CD8-positive, alpha-beta memory T cell (primary cell): ENCODE results near the gene CKMT2. TPM values are rescaled to one million over a fixed set of nuclear protein-coding genes. Genes with fewer than 3 reads are reported as not detected.
"Not testable (repeated sequence)": the region's sequence is repeated elsewhere in the genome, so short reads cannot be mapped to it uniquely, and the experiment has no call there.

Experiments
- CTCF ChIA-PET: fragments of 350-600 bp; sonication (Branson Sonifier 250); formaldehyde crosslinking; loops from one replicate; lab custom pipeline; 2021; ENCODE audit warnings: antibody characterized with exemption; lab: Charles Lee
- POLR2A ChIA-PET: fragments of 350-600 bp; sonication (Branson Sonifier 250); formaldehyde crosslinking; loops from one replicate; lab custom pipeline; 2021; ENCODE audit warnings: antibody characterized with exemption; lab: Charles Lee
- DNase-seq, 5 donors: peaks; one replicate each; pipeline versions ENCODE4 v3.0.0 to v3.0.0-alpha.2; 2020 to 2022; ENCODE audit warnings: mixed read lengths in 1 of 5
- H3K27ac ChIP-seq: one replicate; pipeline ENCODE4 v1.7.0; 2013; ENCODE audit warnings: low read depth, mild to moderate bottlenecking, low read length, moderate library complexity
- H3K27me3 ChIP-seq: 2 replicates; pipeline ENCODE4 v1.7.0; 2013; ENCODE audit warnings: low read length, mild to moderate bottlenecking; ENCODE audit not compliant: insufficient read depth, poor library complexity, severe bottlenecking
- H3K36me3 ChIP-seq: 2 replicates; pipeline ENCODE4 v1.7.0; 2013; ENCODE audit warnings: mild to moderate bottlenecking, low read length, moderate library complexity; ENCODE audit not compliant: insufficient read depth
- H3K4me1 ChIP-seq: 2 replicates; pipeline ENCODE4 v1.7.0; 2013; ENCODE audit warnings: mild to moderate bottlenecking, low read length, moderate library complexity; ENCODE audit not compliant: insufficient read depth
- H3K4me3 ChIP-seq: 2 replicates; pipeline ENCODE4 v1.7.0; 2013; ENCODE audit warnings: mild to moderate bottlenecking, low read length
- H3K9me3 ChIP-seq: 2 replicates; pipeline ENCODE4 v1.7.0; 2013; ENCODE audit warnings: mild to moderate bottlenecking, low read length
- H3K27ac Mint-ChIP-seq, 8 donors: one replicate each; pipeline ENCODE4 v1.8.0; 2020 to 2021; ENCODE audit warnings: mixed read lengths in 8 of 8, mild to moderate bottlenecking in 6 of 8, inconsistent platforms in 3 of 8, moderate library complexity in 3 of 8
- H3K27me3 Mint-ChIP-seq, 2 donors: one replicate each; pipeline ENCODE4 v1.8.0; 2020 to 2021; ENCODE audit warnings: mixed read lengths in 2 of 2, mild to moderate bottlenecking in 1 of 2, moderate library complexity in 1 of 2
- H3K36me3 Mint-ChIP-seq, 3 donors: one replicate each; pipeline ENCODE4 v1.8.0; 2020 to 2021; ENCODE audit warnings: mixed read lengths in 3 of 3, inconsistent platforms in 1 of 3, mild to moderate bottlenecking in 1 of 3
- H3K4me1 Mint-ChIP-seq, 3 donors: one replicate each; pipeline ENCODE4 v1.8.0; 2020 to 2021; ENCODE audit warnings: mixed read lengths in 3 of 3, inconsistent platforms in 1 of 3, mild to moderate bottlenecking in 1 of 3
- H3K4me3 Mint-ChIP-seq, 7 donors: one replicate each; pipeline ENCODE4 v1.8.0; 2020 to 2021; ENCODE audit warnings: mixed read lengths in 7 of 7, mild to moderate bottlenecking in 6 of 7, moderate library complexity in 4 of 7, inconsistent platforms in 2 of 7
- H3K9me3 Mint-ChIP-seq, 5 donors: one replicate each; pipeline ENCODE4 v1.8.0; 2020 to 2022; ENCODE audit warnings: mixed read lengths in 5 of 5, mild to moderate bottlenecking in 3 of 5, moderate library complexity in 2 of 5, inconsistent platforms in 1 of 5
- polyA plus RNA-seq: library from polyadenylated mRNA; unstranded; fragments of 300-500 nt; fragmentation: Illumina TruSeq; gene quantifications from one replicate; pipeline ENCODE4 v1.2.3, GENCODE V29; 2021
- total RNA-seq, 2 experiments: library from RNA; stranded (reverse); gene quantifications; one replicate each; pipeline ENCODE4 v1.2.3, GENCODE V29; 2021

Gene CKMT2
- total and polyA plus RNA-seq, 3 experiments from 2014 or later, result not detected

DNA sequence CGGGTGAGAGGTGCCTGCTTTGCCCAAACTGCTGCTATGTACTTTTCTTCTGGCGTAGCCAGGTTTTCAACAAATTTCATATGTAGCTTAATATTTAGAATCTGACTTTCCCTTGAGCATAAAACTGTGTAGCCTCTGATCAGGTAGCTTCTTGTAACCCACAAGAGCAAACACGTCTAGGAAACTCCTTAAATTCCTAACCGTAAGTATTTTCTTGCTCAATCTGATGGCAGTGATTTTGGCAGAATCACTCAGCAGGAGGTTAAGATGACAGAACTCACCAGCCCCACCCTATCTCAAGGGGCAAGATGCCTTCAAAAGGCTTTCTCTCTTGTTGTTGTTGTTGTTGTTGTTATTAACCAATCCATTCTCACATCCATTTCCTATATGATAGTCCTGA is 20.8 kb downstream of the CKMT2 start:
- Mint-ChIP-seq H3K27ac (no peak overlapping the region), H3K4me1 (no peaks in the 10 kb centered on the region), H3K9me3 (no peaks in the 10 kb centered on the region), H3K36me3 (peaks cover 7 to 21% (median 18%) of the 10 kb centered on the region in 3 donors), H3K4me3 (no peak overlapping the region), H3K27me3 (no peaks in the 10 kb centered on the region)
- H3K9me3 ChIP-seq, result no peaks in the 10 kb centered on the region
- ChIA-PET CTCF (no interaction called here), POLR2A (no interaction called here)
- no peaks in the 10 kb centered on the region for H3K4me1 ChIP-seq
- H3K27ac ChIP-seq, result no peak overlapping the region
- no peak for DNase-seq
- H3K36me3 ChIP-seq, result no peaks in the 10 kb centered on the region
- no peaks in the 10 kb centered on the region for H3K27me3 ChIP-seq
- H3K4me3 ChIP-seq, result no peak overlapping the region

DNA sequence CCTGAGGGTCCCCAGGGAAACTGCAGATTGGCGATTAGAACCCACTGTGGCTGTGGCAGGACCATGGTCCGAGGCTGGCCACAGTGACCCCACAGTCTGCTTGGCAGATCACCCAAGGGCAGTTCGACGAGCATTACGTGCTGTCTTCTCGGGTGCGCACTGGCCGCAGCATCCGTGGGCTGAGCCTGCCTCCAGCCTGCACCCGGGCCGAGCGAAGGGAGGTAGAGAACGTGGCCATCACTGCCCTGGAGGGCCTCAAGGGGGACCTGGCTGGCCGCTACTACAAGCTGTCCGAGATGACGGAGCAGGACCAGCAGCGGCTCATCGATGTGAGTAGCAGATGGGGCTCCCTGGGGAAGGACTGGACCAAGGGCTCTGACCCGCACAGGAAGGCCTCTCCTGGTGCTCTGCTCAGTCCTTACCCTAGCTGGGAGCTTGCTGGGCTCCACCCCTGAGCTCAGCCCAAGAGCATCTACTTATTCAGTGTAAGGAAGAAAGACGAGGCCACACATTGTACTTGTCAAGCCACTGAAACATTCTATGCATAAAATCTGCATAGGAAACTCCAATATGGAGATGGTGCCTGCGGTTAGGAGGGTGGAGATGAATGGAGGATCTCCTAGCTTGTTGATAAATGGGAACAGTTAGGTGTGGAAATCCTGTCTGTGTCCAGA is 21.9 kb downstream of the CKMT2 start:
- no peaks in the 10 kb centered on the region for H3K4me1 Mint-ChIP-seq
- H3K27me3 ChIP-seq, result no peaks in the 10 kb centered on the region
- no peak overlapping the region for H3K27ac ChIP-seq
- DNase-seq, result no peak
- ChIA-PET CTCF (no interaction called here), POLR2A (no interaction called here)
- peaks cover 11 to 27% (median 23%) of the 10 kb centered on the region in 3 donors for H3K36me3 Mint-ChIP-seq
- no peak overlapping the region for H3K4me3 Mint-ChIP-seq
- no peaks in the 10 kb centered on the region for H3K36me3 ChIP-seq
- H3K9me3 Mint-ChIP-seq, result peaks cover 0 to 6% (median 4%) of the 10 kb centered on the region in 5 donors
- no peaks in the 10 kb centered on the region for H3K4me1 ChIP-seq
- no peaks in the 10 kb centered on the region for H3K9me3 ChIP-seq
- H3K27me3 Mint-ChIP-seq, result no peaks in the 10 kb centered on the region
- H3K27ac Mint-ChIP-seq, result no peak overlapping the region
- no peak overlapping the region for H3K4me3 ChIP-seq

DNA sequence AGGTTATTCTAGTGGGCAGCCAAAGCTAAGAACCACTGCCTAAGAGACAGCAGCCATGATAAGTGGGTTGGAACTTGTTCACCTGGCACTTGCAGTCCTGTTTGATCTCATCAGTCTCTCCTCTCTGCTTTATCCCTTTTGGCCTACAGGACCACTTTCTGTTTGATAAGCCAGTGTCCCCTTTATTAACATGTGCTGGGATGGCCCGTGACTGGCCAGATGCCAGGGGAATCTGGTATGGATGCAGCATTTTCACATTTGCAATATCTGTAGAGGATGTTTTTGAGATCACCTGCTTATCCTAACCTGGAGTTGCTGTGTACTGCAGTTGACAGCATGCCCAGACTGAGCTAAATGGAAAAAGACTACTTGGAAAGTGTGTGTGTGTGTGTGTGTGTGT is 23.6 kb downstream of the CKMT2 start:
- no peaks in the 10 kb centered on the region for H3K27me3 Mint-ChIP-seq
- no peaks in the 10 kb centered on the region for H3K9me3 ChIP-seq
- no peak overlapping the region for H3K4me3 Mint-ChIP-seq
- H3K27ac Mint-ChIP-seq, result no peak overlapping the region
- H3K36me3 Mint-ChIP-seq, result peaks cover 17 to 36% (median 26%) of the 10 kb centered on the region in 3 donors
- no peak overlapping the region for H3K4me3 ChIP-seq
- CTCF ChIA-PET, result no interaction called here
- H3K4me1 ChIP-seq, result no peaks in the 10 kb centered on the region
- POLR2A ChIA-PET, result no interaction called here
- H3K36me3 ChIP-seq, result no peaks in the 10 kb centered on the region
- H3K27ac ChIP-seq, result no peak overlapping the region
- H3K4me1 Mint-ChIP-seq, result no peaks in the 10 kb centered on the region
- no peaks in the 10 kb centered on the region for H3K27me3 ChIP-seq
- peaks cover 0 to 19% (median 15%) of the 10 kb centered on the region in 5 donors for H3K9me3 Mint-ChIP-seq
- DNase-seq, result no peak

DNA sequence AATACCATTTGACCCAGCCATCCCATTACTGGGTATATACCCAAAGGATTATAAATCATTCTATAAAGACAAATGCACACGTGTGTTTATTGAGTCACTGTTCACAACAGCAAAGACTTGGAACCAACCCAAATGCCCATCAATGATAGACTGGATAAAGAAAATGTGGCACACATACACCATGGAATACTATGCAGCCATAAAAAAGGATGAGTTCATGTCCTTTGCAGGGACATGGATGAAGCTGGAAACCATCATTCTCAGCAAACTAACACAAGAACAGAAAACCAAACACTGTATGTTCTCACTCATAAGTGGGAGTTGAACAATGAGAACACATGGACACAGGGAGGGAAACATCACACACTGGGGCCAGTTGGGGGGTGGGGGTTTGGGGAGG is 29.7 kb downstream of the CKMT2 start:
- H3K4me1 Mint-ChIP-seq, H3K4me1 ChIP-seq, H3K27me3 ChIP-seq, H3K4me3 ChIP-seq, POLR2A ChIA-PET, H3K4me3 Mint-ChIP-seq, H3K27ac Mint-ChIP-seq, CTCF ChIA-PET, H3K27me3 Mint-ChIP-seq, H3K27ac ChIP-seq, H3K36me3 ChIP-seq, DNase-seq, H3K9me3 ChIP-seq: not testable (repeated sequence)
- peaks cover 14 to 54% (median 28%) of the 10 kb centered on the region in 3 donors for H3K36me3 Mint-ChIP-seq
- H3K9me3 Mint-ChIP-seq, result peaks cover 0 to 41% (median 26%) of the 10 kb centered on the region in 5 donors

DNA sequence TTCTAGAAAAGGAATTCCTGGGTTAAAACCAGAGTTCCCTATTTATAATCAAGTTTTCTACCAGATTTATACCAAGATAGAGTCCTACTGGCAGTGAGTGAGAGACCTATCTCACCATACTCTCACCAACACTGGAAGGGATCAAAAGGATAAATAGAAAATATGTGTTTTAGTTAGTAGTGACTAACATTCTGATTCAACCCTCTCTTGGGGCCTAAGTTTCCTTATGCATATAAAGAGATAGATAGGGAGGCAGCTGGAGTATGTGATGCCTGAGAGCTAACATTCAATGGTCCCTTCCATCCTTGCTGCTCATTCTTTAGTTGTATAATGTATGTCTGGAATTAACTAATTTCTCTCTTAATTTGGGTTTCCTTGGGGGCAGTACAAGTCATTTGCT is 32.0 kb downstream of the CKMT2 start:
- H3K36me3 Mint-ChIP-seq, result peaks cover 9 to 42% (median 21%) of the 10 kb centered on the region in 3 donors
- peaks cover 0 to 11% (median 7%) of the 10 kb centered on the region in 3 donors for H3K4me1 Mint-ChIP-seq
- H3K27ac Mint-ChIP-seq, result no peak overlapping the region
- Histone ChIP-seq H3K27me3 (no peaks in the 10 kb centered on the region), H3K9me3 (no peaks in the 10 kb centered on the region), H3K27ac (no peak overlapping the region), H3K4me3 (no peak overlapping the region), H3K36me3 (no peaks in the 10 kb centered on the region), H3K4me1 (no peaks in the 10 kb centered on the region)
- no peak overlapping the region for H3K4me3 Mint-ChIP-seq
- CTCF ChIA-PET, result no interaction called here
- POLR2A ChIA-PET, result no interaction called here
- H3K9me3 Mint-ChIP-seq, result peaks cover 0 to 37% (median 21%) of the 10 kb centered on the region in 5 donors
- no peak for DNase-seq
- H3K27me3 Mint-ChIP-seq, result no peaks in the 10 kb centered on the region

DNA sequence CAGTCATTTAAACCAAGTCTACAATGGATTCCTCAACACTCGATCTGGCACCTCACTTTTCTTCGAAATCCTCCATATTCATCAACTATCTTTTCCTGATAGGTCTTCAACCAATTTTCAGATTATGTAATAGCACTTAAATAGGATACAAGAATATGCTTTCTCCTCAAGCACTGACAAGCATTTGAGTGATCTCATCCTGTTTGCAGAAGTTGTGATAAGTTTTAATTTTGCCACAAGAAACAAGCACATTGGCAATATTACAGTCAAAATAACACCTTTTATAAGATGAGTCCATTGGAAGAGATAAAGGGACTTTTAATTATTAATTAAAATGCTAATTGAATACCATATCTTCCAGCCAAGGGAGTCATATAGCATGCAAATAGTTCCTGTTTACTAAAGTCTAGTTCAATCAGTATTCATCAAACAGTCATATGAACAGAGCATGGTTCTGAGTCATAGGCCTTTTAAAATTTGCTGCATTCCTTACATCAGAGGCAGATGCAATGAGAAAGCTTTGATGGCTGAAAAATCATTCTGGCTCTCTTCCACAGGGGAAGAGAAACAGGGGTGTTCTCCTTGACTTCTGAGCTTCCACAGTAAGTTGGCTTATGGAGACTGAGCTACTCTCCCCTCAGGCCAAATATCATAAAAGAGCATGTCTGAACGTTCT is 35.5 kb downstream of the CKMT2 start:
- Histone ChIP-seq H3K27me3 (no peaks in the 10 kb centered on the region), H3K4me3 (no peak overlapping the region), H3K27ac (no peak overlapping the region), H3K36me3 (no peaks in the 10 kb centered on the region), H3K9me3 (no peaks in the 10 kb centered on the region), H3K4me1 (no peaks in the 10 kb centered on the region)
- Mint-ChIP-seq H3K36me3 (peaks cover 16 to 41% (median 22%) of the 10 kb centered on the region in 3 donors), H3K27me3 (no peaks in the 10 kb centered on the region), H3K9me3 (peaks cover 19 to 34% (median 22%) of the 10 kb centered on the region in 5 donors), H3K4me1 (peaks cover 2 to 30% (median 23%) of the 10 kb centered on the region in 3 donors), H3K4me3 (no peak overlapping the region), H3K27ac (peak overlapping the region in 1 of 8 donors; percentile 3)
- ChIA-PET CTCF (no interaction called here), POLR2A (no interaction called here)
- no peak for DNase-seq

DNA sequence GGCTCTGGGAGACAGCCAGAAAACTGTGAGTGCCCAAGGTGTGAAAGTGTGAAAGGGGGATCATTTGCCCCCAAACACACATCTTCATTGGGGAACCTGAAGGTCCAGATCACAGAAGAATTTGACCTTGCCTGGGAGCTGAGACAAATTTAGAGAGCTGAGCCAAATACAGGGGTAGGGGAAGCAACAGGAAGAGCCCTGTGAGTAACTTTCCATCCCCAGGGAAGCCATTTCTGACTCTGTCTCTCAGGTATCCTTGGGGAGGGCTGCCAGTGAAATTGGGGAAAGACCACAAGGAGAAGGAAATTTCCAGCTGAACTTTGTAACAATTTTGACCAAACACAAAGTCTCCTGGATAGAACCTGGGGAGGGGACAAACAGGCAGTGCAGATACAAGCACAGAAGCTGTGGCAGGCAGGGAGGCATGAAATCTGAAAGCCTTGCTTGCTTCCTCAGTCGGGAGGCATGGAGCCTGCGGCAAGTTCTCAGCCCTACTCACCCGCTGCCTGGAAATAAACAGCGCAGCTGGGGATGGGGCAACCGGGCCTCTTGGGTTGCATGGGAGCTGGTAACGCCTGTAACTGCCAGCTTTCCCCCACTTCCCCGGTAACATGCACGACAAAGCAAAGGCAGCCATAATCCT is 36.8 kb downstream of the CKMT2 start:
- no peaks in the 10 kb centered on the region for H3K4me1 ChIP-seq
- ChIA-PET POLR2A (no interaction called here), CTCF (no interaction called here)
- no peaks in the 10 kb centered on the region for H3K36me3 ChIP-seq
- DNase-seq, result no peak
- no peaks in the 10 kb centered on the region for H3K9me3 ChIP-seq
- peaks cover 23 to 38% (median 33%) of the 10 kb centered on the region in 5 donors for H3K9me3 Mint-ChIP-seq
- peaks cover 2 to 38% (median 27%) of the 10 kb centered on the region in 3 donors for H3K4me1 Mint-ChIP-seq
- H3K27ac Mint-ChIP-seq, result no peak overlapping the region
- H3K27ac ChIP-seq, result no peak overlapping the region
- H3K4me3 Mint-ChIP-seq, result no peak overlapping the region
- no peak overlapping the region for H3K4me3 ChIP-seq
- H3K27me3 ChIP-seq, result no peaks in the 10 kb centered on the region
- H3K36me3 Mint-ChIP-seq, result peaks cover 23 to 46% (median 25%) of the 10 kb centered on the region in 3 donors
- no peaks in the 10 kb centered on the region for H3K27me3 Mint-ChIP-seq
